Coronary artery (tissue), 2 donors: ENCODE measurements around the gene DACH1.

Experiments used
- DNase-seq: peaks from one replicate; pipeline ENCODE4 v3.0.0-alpha.2; 2017; ENCODE audit warnings: low spot score
- H3K27ac ChIP-seq, 2 donors: fragments of 200-600 bp; sonication (generic); one replicate each; pipeline ENCODE4 v1.5.1; 2016 to 2019
- H3K4me3 ChIP-seq: fragments of 200-600 bp; sonication (generic); 2 replicates; pipeline ENCODE4 v1.5.1; 2016; ENCODE audit warnings: mild to moderate bottlenecking, moderate library complexity
- TF ChIP-seq, protein P1 (sequence below): fragments of 200-600 bp; sonication (generic); IDR thresholded peaks from one replicate; pipeline ENCODE4 v1.5.1; 2019; ENCODE audit warnings: antibody characterized with exemption

Gene DACH1

DNA sequence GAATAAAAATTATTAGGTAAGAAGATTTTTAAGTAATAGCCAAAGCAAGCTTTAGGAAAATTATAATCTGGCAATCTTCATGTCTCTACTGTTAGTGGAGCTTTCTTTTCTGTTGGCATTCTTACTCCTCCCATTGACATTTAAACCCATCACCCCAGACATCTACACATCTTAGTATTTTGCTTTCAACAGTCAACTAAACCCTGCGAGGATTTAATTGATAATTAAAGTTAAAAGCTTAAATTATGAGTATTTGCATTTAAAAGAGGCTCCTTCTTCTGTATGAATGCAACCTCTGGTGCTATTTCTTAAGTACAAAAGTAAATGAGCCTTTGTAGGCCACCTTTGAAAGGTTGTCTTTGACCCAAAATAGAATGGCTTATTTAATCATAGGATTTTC, 148.1 kb downstream of the DACH1 start:
- no peak overlapping the region for H3K4me3 ChIP-seq
- no peak overlapping the region for H3K27ac ChIP-seq
- TF ChIP-seq, protein P1, sequence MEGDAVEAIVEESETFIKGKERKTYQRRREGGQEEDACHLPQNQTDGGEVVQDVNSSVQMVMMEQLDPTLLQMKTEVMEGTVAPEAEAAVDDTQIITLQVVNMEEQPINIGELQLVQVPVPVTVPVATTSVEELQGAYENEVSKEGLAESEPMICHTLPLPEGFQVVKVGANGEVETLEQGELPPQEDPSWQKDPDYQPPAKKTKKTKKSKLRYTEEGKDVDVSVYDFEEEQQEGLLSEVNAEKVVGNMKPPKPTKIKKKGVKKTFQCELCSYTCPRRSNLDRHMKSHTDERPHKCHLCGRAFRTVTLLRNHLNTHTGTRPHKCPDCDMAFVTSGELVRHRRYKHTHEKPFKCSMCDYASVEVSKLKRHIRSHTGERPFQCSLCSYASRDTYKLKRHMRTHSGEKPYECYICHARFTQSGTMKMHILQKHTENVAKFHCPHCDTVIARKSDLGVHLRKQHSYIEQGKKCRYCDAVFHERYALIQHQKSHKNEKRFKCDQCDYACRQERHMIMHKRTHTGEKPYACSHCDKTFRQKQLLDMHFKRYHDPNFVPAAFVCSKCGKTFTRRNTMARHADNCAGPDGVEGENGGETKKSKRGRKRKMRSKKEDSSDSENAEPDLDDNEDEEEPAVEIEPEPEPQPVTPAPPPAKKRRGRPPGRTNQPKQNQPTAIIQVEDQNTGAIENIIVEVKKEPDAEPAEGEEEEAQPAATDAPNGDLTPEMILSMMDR = no peak
- DNase-seq = no peak

GRCh38 chr13:71714802-71715375, 152.1 kb downstream of the DACH1 start:
- Histone ChIP-seq H3K4me3 (no peak overlapping the region), H3K27ac (no peak overlapping the region)
- DNase-seq = no peak
- TF ChIP-seq, protein P1 = no peak

GRCh38 chr13:71712988-71713653, 153.9 kb downstream of the DACH1 start:
- H3K27ac ChIP-seq = no peak overlapping the region
- H3K4me3 ChIP-seq = no peak overlapping the region
- DNase-seq = no peak
- TF ChIP-seq, protein P1 = no peak

GRCh38 chr13:71704656-71705055, 162.3 kb downstream of the DACH1 start:
- no peak for DNase-seq
- Histone ChIP-seq H3K4me3 (no peak overlapping the region), H3K27ac (no peak overlapping the region)
- TF ChIP-seq, protein P1 = no peak

GRCh38 chr13:71703138-71703537, 163.9 kb downstream of the DACH1 start:
- H3K27ac ChIP-seq = no peak overlapping the region
- TF ChIP-seq, protein P1 = no peak
- no peak for DNase-seq
- no peak overlapping the region for H3K4me3 ChIP-seq

GRCh38 chr13:71702253-71702652, 164.8 kb downstream of the DACH1 start:
- no peak for DNase-seq
- TF ChIP-seq, protein P1 = no peak
- H3K4me3 ChIP-seq = no peak overlapping the region
- no peak overlapping the region for H3K27ac ChIP-seq

DNA sequence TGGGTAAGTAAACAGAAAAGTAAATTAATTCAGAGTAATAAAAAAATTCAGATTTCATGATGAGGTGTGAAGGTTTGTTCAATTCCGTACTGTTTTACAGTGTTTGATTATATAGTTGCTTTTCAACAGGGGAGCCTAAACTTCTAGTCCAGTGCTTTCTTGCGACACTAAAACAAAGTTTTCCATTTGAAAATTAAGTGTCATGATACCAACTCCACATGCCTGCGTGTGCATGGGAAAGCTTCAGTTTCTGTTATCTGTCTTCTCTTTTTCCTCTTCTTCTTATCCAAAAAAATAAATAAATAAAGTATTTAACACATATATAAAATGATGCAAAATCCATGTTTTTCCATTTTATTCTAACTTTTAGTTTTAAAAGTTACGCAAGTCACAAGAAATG, 165.3 kb downstream of the DACH1 start:
- Histone ChIP-seq H3K27ac (no peak overlapping the region), H3K4me3 (no peak overlapping the region)
- no peak for DNase-seq
- TF ChIP-seq, protein P1 = no peak
